Peyer's patch (tissue), 4 donors: ENCODE results near the gene SLC22A16.

ENCODE experiments used
- POLR2A ChIP-seq, 2 donors: fragments of 450-650 bp; IDR thresholded peaks; one replicate each; pipeline ENCODE4 v1.5.1; 2017; ENCODE audit warnings: antibody characterized with exemption in 2 of 2, mild to moderate bottlenecking in 2 of 2, moderate library complexity in 2 of 2
- TF ChIP-seq, protein P1 (sequence below), 6 experiments: fragments of 450-650 bp in 4 of 6; fragments of 200-600 bp in 2 of 6; sonication (generic) in 1 of 6; IDR thresholded peaks; one replicate each; pipeline ENCODE4 v1.5.1; 2017 to 2019; ENCODE audit warnings: antibody characterized with exemption in 6 of 6, mild to moderate bottlenecking in 3 of 6, moderate library complexity in 1 of 6

DNA sequence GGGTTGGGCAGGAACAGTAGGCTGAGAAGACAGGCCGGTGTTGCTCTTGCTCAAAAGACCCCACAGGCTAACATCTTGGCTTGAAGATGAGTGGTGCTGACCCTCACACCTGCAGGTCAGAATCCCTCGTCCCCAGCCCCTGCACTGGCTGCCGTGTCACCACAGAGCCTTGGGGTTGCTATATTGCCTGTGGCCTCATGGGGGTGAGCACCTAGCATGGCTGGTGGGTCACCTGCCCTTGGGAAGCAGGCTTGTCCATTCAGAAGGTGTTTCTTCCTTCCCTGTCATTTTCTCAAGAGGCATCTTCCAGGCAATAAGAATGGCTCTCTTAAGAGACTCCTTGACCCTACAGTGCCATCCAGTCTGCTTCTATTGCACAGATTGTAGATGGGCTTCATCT is 7.7 kb downstream of the SLC22A16 start:
- TF ChIP-seq, protein P1, sequence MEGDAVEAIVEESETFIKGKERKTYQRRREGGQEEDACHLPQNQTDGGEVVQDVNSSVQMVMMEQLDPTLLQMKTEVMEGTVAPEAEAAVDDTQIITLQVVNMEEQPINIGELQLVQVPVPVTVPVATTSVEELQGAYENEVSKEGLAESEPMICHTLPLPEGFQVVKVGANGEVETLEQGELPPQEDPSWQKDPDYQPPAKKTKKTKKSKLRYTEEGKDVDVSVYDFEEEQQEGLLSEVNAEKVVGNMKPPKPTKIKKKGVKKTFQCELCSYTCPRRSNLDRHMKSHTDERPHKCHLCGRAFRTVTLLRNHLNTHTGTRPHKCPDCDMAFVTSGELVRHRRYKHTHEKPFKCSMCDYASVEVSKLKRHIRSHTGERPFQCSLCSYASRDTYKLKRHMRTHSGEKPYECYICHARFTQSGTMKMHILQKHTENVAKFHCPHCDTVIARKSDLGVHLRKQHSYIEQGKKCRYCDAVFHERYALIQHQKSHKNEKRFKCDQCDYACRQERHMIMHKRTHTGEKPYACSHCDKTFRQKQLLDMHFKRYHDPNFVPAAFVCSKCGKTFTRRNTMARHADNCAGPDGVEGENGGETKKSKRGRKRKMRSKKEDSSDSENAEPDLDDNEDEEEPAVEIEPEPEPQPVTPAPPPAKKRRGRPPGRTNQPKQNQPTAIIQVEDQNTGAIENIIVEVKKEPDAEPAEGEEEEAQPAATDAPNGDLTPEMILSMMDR (IDR thresholded peaks at IDR 0.05): no peak
- TF ChIP-seq POLR2A (IDR thresholded peaks at IDR 0.05): no peak
